Breast epithelium (tissue), 4 donors: ENCODE results near the gene FHIT. TPM values are rescaled to one million over a fixed set of nuclear protein-coding genes. Genes with fewer than 3 reads are reported as not detected.

ENCODE experiments used
- DNase-seq, 2 donors: peaks; one replicate each; pipeline ENCODE4 v3.0.0-alpha.2; 2019; ENCODE audit warnings: low spot score in 2 of 2
- H3K27ac ChIP-seq, 2 donors: fragments of 200-600 bp; sonication (generic) in 1 of 2; one replicate each; pipeline ENCODE4 v1.5.1; 2016 to 2019; ENCODE audit warnings: mild to moderate bottlenecking in 1 of 2
- H3K27me3 ChIP-seq, 2 donors: fragments of 200-600 bp; sonication (generic) in 1 of 2; one replicate each; pipeline versions ENCODE4 v1.5.1 to v1.6.0; 2017 to 2019; ENCODE audit warnings: control low read depth in 1 of 2, mild to moderate bottlenecking in 1 of 2
- H3K36me3 ChIP-seq: fragments of 200-600 bp; one replicate; pipeline ENCODE4 v1.5.1; 2019
- H3K4me1 ChIP-seq, 2 donors: fragments of 200-600 bp; sonication (generic); one replicate each; pipeline ENCODE4 v1.5.1; 2016 to 2019; ENCODE audit warnings: control low read depth in 1 of 2
- H3K4me3 ChIP-seq, 3 donors: fragments of 200-600 bp; sonication (generic); 1 replicate in 2 of 3; 2 replicates in 1 of 3; pipeline ENCODE4 v1.5.1; 2016 to 2019; ENCODE audit warnings: mild to moderate bottlenecking in 3 of 3, moderate library complexity in 2 of 3
- H3K9me3 ChIP-seq, 2 donors: fragments of 200-600 bp; sonication (generic) in 1 of 2; one replicate each; pipeline ENCODE4 v1.5.1; 2016 to 2019; ENCODE audit warnings: control low read depth in 1 of 2
- CTCF ChIP-seq, 3 donors: fragments of 450-650 bp; IDR thresholded peaks; one replicate each; pipeline ENCODE4 v1.5.1; 2016 to 2017; ENCODE audit warnings: antibody characterized with exemption in 3 of 3, mild to moderate bottlenecking in 3 of 3, moderate library complexity in 3 of 3
- POLR2A ChIP-seq: fragments of 450-650 bp; IDR thresholded peaks from one replicate; pipeline ENCODE4 v1.6.1; 2016; ENCODE audit warnings: antibody characterized with exemption, mild to moderate bottlenecking, moderate library complexity
- POLR2AphosphoS5 ChIP-seq, 3 donors: sonication (generic); formaldehyde crosslinking; IDR thresholded peaks; one replicate each; pipeline ENCODE4 v1.6.1; 2017; ENCODE audit warnings: antibody characterized with exemption in 3 of 3
- intact Hi-C: fragments of 100-400 bp; cut with DNase I; formaldehyde crosslinking; loops from one replicate; pipeline ENCODE4 v1.15.1; 2023; ENCODE audit warnings: low total_unique reads
- total RNA-seq, 3 donors: library from RNA; depleted of rRNA; stranded (reverse); fragments of >200 nt; gene quantifications; one replicate each; pipeline ENCODE4 v1.1.0, GENCODE V29; 2016

Gene FHIT
- total RNA-seq, 3 donors from 2014 or later, result 9.0 to 19.2 (median 17.7) TPM

GRCh38 chr3:60228823-60229222 lies 1022.4 kb downstream of the FHIT start:
- H3K27ac ChIP-seq, result no peak overlapping the region
- no peak overlapping the region for H3K4me3 ChIP-seq
- DNase-seq, result no peak
- no peaks in the 10 kb centered on the region for H3K4me1 ChIP-seq
- TF ChIP-seq CTCF (IDR thresholded peaks at IDR 0.05) (no peak), POLR2A (no peak), POLR2AphosphoS5 (IDR thresholded peaks at IDR 0.05) (no peak)
- no peaks in the 10 kb centered on the region for H3K36me3 ChIP-seq
- H3K9me3 ChIP-seq, result no peaks in the 10 kb centered on the region
- intact Hi-C loops, result no loop called here
- H3K27me3 ChIP-seq, result no peaks in the 10 kb centered on the region

DNA sequence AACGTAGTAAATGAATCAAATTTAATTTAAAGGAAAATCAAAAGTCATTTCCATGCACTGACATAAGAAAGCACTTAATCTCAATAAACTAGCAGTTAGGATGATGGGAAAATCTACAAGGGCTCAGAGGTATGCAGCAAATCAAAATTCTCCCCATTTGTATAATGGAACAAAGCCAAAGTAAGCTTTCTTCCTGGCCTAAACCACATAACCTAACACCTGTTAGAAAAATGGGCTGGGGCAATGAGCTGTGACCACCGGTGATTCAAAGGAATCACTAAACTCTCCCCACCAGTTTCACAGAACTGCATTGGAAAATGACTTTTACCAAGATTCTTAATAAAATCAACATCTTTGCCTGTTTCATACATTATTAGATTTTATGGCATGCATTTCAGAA lies 1024.3 kb downstream of the FHIT start:
- Histone ChIP-seq H3K9me3 (no peaks in the 10 kb centered on the region), H3K27ac (no peak overlapping the region), H3K27me3 (no peaks in the 10 kb centered on the region), H3K36me3 (no peaks in the 10 kb centered on the region), H3K4me3 (no peak overlapping the region), H3K4me1 (no peaks in the 10 kb centered on the region)
- no peak for DNase-seq
- TF ChIP-seq POLR2AphosphoS5 (IDR thresholded peaks at IDR 0.05), result no peak
- TF ChIP-seq CTCF (IDR thresholded peaks at IDR 0.05), result no peak
- TF ChIP-seq POLR2A, result no peak
- intact Hi-C loops, result no loop called here

GRCh38 chr3:60225848-60226247 lies 1025.4 kb downstream of the FHIT start:
- no peak overlapping the region for H3K27ac ChIP-seq
- H3K4me3 ChIP-seq, result no peak overlapping the region
- TF ChIP-seq POLR2AphosphoS5 (IDR thresholded peaks at IDR 0.05) (no peak), POLR2A (no peak), CTCF (IDR thresholded peaks at IDR 0.05) (no peak)
- no peaks in the 10 kb centered on the region for H3K9me3 ChIP-seq
- no peaks in the 10 kb centered on the region for H3K36me3 ChIP-seq
- intact Hi-C loops, result no loop called here
- H3K27me3 ChIP-seq, result no peaks in the 10 kb centered on the region
- no peaks in the 10 kb centered on the region for H3K4me1 ChIP-seq
- DNase-seq, result no peak

DNA sequence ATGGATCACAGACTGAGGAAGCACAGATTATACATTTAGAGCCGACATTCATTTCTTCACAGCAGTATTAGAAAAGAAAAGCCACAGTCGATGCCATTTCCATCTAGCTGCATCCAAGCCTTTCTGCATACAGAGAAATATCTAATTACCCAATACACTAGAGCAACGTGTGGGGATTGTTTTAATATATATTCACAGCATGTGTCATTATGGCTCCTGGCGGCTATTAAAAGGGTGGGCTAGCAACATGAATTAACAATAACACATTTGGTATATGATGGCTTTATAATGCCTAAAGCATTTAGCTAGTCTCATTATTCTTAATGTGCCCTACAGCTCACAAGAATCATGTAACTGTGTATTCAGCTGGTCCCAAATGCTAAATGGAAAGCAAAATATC lies 1030.5 kb downstream of the FHIT start:
- DNase-seq, result no peak
- Histone ChIP-seq H3K4me1 (no peaks in the 10 kb centered on the region), H3K27ac (no peak overlapping the region), H3K9me3 (no peaks in the 10 kb centered on the region), H3K36me3 (no peaks in the 10 kb centered on the region), H3K27me3 (no peaks in the 10 kb centered on the region), H3K4me3 (no peak overlapping the region)
- TF ChIP-seq POLR2A, result no peak
- no peak for TF ChIP-seq POLR2AphosphoS5 (IDR thresholded peaks at IDR 0.05)
- no peak for TF ChIP-seq CTCF (IDR thresholded peaks at IDR 0.05)
- intact Hi-C loops, result no loop called here

DNA sequence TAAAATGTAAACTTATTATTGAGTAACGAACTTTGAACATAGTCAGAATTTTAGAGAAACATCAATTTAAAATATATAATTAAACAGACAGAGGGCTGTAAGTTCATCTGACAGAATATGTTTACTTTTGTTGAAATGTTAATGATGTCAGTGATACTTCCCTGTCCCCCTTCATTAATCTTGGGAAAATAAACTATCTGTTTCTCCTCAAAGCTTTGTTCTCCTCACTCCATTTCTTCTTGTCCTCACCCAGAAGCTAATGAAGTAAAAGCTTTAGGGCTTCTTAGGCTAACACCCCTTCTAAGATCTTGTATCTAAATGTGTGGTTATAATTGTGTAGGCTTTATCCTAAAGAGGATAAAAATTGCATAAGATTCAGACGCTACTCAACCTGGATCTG lies 1031.8 kb downstream of the FHIT start:
- intact Hi-C loops, result no loop called here
- no peak overlapping the region for H3K27ac ChIP-seq
- TF ChIP-seq POLR2AphosphoS5 (IDR thresholded peaks at IDR 0.05) (no peak), POLR2A (no peak), CTCF (IDR thresholded peaks at IDR 0.05) (no peak)
- no peak overlapping the region for H3K4me3 ChIP-seq
- H3K4me1 ChIP-seq, result no peaks in the 10 kb centered on the region
- H3K27me3 ChIP-seq, result no peaks in the 10 kb centered on the region
- no peaks in the 10 kb centered on the region for H3K9me3 ChIP-seq
- DNase-seq, result no peak
- no peaks in the 10 kb centered on the region for H3K36me3 ChIP-seq
